Uterus (tissue), 2 donors: ENCODE measurements around the gene DPP8.

Experiments
- CTCF ChIP-seq, 4 experiments: fragments of 200-600 bp in 2 of 4; fragments of 450-650 bp in 2 of 4; sonication (generic) in 2 of 4; IDR thresholded peaks; one replicate each; pipeline ENCODE4 v1.5.1; 2016 to 2019; ENCODE audit warnings: antibody characterized with exemption in 4 of 4, mild to moderate bottlenecking in 2 of 4, moderate library complexity in 1 of 4
- POLR2A ChIP-seq, 2 donors: fragments of 450-650 bp; IDR thresholded peaks; one replicate each; pipeline ENCODE4 v1.6.1; 2016; ENCODE audit warnings: antibody characterized with exemption in 2 of 2, mild to moderate bottlenecking in 1 of 2, moderate library complexity in 1 of 2

GRCh38 chr15:65410972-65411371 lies 106.5 kb downstream of the DPP8 start:
- TF ChIP-seq CTCF (IDR thresholded peaks at IDR 0.05) (no peak), POLR2A (IDR thresholded peaks at IDR 0.05) (no peak)
